MM.1S (cell line): ENCODE data around the gene AEBP1.

Experiments used
- DNase-seq: peaks from one replicate; pipeline ENCODE4 v3.0.0-alpha.2; 2015
- H2AFZ ChIP-seq: fragments of 300-600 bp; sonication (generic); 2 replicates; pipeline ENCODE4 v1.6.0; 2016; ENCODE audit warnings: antibody characterized with exemption, low read length
- H3F3A ChIP-seq: fragments of 300-600 bp; sonication (generic); 2 replicates; pipeline ENCODE4 v1.6.1; 2016; ENCODE audit warnings: mild to moderate bottlenecking, antibody characterized with exemption, low read length, moderate library complexity, mixed read lengths; ENCODE audit not compliant: insufficient read depth
- H3K27ac ChIP-seq: fragments of 300-600 bp; sonication (generic); 2 replicates; pipeline ENCODE4 v1.5.1; 2016; ENCODE audit warnings: mild to moderate bottlenecking, low read length
- H3K27me3 ChIP-seq: fragments of 300-600 bp; sonication (generic); replicated peaks from 2 replicates; pipeline ENCODE4 v1.6.0; 2016; ENCODE audit warnings: low read length; ENCODE audit not compliant: insufficient read depth
- H3K36me3 ChIP-seq: fragments of 300-600 bp; sonication (generic); replicated peaks from 2 replicates; pipeline ENCODE4 v1.6.1; 2016; ENCODE audit warnings: mild to moderate bottlenecking, low read length, mixed read lengths; ENCODE audit not compliant: insufficient read depth
- H3K4me1 ChIP-seq: fragments of 300-600 bp; sonication (generic); 2 replicates; pipeline ENCODE4 v1.6.1; 2016; ENCODE audit warnings: low read length, mixed read lengths
- H3K4me2 ChIP-seq: fragments of 300-600 bp; sonication (generic); 2 replicates; pipeline ENCODE4 v1.6.0; 2016; ENCODE audit warnings: low read depth, low read length
- H3K4me3 ChIP-seq: fragments of 300-600 bp; sonication (generic); 2 replicates; pipeline ENCODE4 v1.5.1; 2016; ENCODE audit warnings: low read length, mixed read lengths
- H3K79me2 ChIP-seq: fragments of 300-600 bp; sonication (generic); 2 replicates; pipeline ENCODE4 v1.6.1; 2016; ENCODE audit warnings: mixed run types, low read length, mixed read lengths
- H3K9ac ChIP-seq: fragments of 300-600 bp; sonication (generic); 2 replicates; pipeline ENCODE4 v1.6.1; 2016; ENCODE audit warnings: low read length, mixed read lengths
- H3K9me2 ChIP-seq: fragments of 300-600 bp; sonication (generic); replicated peaks from 2 replicates; pipeline ENCODE4 v1.6.1; 2016; ENCODE audit warnings: mild to moderate bottlenecking, low read length, mixed read lengths; ENCODE audit not compliant: insufficient read depth
- H3K9me3 ChIP-seq: fragments of 300-600 bp; sonication (generic); replicated peaks from 2 replicates; pipeline ENCODE4 v1.6.1; 2016; ENCODE audit warnings: mild to moderate bottlenecking, low read length, mixed read lengths; ENCODE audit not compliant: insufficient read depth
- H4K20me1 ChIP-seq: fragments of 300-600 bp; sonication (generic); 2 replicates; pipeline ENCODE4 v1.6.1; 2016; ENCODE audit warnings: mild to moderate bottlenecking, low read length, moderate library complexity, mixed read lengths; ENCODE audit not compliant: insufficient read depth
- EZH2 ChIP-seq: fragments of 300-600 bp; sonication (generic); optimal IDR thresholded peaks from 2 replicates; pipeline ENCODE3; 2017; ENCODE audit warnings: low read depth, mild to moderate bottlenecking, antibody characterized with exemption, low read length, mixed read lengths
- EZH2phosphoT487 ChIP-seq: fragments of 300-600 bp; sonication (generic); IDR thresholded peaks from 2 replicates; pipeline ENCODE4 v1.6.1; 2018; ENCODE audit warnings: antibody characterized with exemption, low read length
- TF ChIP-seq, protein P1 (sequence below): fragments of 300-600 bp; sonication (generic); IDR thresholded peaks from 2 replicates; pipeline ENCODE4 v1.5.1; 2016; ENCODE audit warnings: antibody characterized with exemption, low read length, mixed read lengths

The AEBP1 gene

DNA sequence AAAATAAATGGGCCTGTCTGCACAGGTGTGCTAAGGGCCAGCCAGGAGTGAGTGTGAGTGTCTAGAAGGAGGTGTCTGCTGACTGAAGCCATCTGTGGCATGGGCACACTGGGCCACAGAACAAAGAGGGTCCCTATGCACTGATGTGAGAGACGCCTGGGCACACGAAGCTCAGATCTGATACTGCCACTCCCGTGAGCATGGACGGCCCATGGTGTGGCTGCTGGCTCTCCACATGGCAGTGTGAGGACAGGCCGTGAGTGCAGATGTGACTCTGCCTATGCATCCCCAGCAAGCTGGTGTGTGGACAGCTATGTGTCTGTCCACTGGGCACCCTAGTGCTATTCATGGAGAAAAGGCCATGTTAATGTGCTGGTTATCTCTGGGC lies 49.8 kb downstream of the AEBP1 start:
- H3K27ac ChIP-seq, result no peak overlapping the region
- H3K4me2 ChIP-seq, result no peak overlapping the region
- H3K9me3 ChIP-seq, result no peaks in the 10 kb centered on the region
- H2AFZ ChIP-seq, result no peak overlapping the region
- no peaks in the 10 kb centered on the region for H4K20me1 ChIP-seq
- H3F3A ChIP-seq, result no peaks in the 10 kb centered on the region
- H3K27me3 ChIP-seq, result no peaks in the 10 kb centered on the region
- no peaks in the 10 kb centered on the region for H3K4me1 ChIP-seq
- no peak overlapping the region for H3K9ac ChIP-seq
- H3K4me3 ChIP-seq, result no peak overlapping the region
- no peaks in the 10 kb centered on the region for H3K36me3 ChIP-seq
- DNase-seq, result no peak
- no peaks in the 10 kb centered on the region for H3K9me2 ChIP-seq
- no peak for TF ChIP-seq EZH2phosphoT487
- TF ChIP-seq, protein P1, sequence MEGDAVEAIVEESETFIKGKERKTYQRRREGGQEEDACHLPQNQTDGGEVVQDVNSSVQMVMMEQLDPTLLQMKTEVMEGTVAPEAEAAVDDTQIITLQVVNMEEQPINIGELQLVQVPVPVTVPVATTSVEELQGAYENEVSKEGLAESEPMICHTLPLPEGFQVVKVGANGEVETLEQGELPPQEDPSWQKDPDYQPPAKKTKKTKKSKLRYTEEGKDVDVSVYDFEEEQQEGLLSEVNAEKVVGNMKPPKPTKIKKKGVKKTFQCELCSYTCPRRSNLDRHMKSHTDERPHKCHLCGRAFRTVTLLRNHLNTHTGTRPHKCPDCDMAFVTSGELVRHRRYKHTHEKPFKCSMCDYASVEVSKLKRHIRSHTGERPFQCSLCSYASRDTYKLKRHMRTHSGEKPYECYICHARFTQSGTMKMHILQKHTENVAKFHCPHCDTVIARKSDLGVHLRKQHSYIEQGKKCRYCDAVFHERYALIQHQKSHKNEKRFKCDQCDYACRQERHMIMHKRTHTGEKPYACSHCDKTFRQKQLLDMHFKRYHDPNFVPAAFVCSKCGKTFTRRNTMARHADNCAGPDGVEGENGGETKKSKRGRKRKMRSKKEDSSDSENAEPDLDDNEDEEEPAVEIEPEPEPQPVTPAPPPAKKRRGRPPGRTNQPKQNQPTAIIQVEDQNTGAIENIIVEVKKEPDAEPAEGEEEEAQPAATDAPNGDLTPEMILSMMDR, result no peak
- no peak for TF ChIP-seq EZH2
- no peaks in the 10 kb centered on the region for H3K79me2 ChIP-seq

DNA sequence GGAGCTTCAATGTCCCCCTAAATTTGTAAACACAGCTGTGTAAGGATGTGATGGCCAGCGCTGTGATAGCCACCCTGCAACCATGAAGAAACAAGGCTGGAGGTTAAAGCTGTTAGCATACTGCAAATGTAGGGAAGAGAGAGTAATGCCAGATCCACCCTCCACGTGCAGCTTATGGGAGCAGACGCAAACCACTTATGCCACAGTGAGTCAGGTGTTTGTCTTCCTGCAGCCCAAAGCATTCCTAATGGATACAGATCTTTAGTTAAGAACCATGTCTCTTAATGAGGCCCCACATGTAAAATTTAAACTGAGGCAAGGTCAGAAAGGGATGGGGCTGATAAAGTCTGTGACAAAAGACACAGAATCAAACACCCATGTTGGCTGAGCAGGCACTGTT lies 50.6 kb downstream of the AEBP1 start:
- Histone ChIP-seq H3K36me3 (no peaks in the 10 kb centered on the region), H3K4me3 (no peak overlapping the region), H2AFZ (no peak overlapping the region), H3K4me1 (no peaks in the 10 kb centered on the region), H3K79me2 (no peaks in the 10 kb centered on the region), H3K27ac (no peak overlapping the region), H3K9ac (no peak overlapping the region), H4K20me1 (no peaks in the 10 kb centered on the region), H3K9me3 (no peaks in the 10 kb centered on the region), H3F3A (no peaks in the 10 kb centered on the region), H3K9me2 (no peaks in the 10 kb centered on the region), H3K4me2 (no peak overlapping the region), H3K27me3 (no peaks in the 10 kb centered on the region)
- TF ChIP-seq, protein P1, result no peak
- TF ChIP-seq EZH2phosphoT487, result no peak
- no peak for TF ChIP-seq EZH2
- DNase-seq, result no peak

DNA sequence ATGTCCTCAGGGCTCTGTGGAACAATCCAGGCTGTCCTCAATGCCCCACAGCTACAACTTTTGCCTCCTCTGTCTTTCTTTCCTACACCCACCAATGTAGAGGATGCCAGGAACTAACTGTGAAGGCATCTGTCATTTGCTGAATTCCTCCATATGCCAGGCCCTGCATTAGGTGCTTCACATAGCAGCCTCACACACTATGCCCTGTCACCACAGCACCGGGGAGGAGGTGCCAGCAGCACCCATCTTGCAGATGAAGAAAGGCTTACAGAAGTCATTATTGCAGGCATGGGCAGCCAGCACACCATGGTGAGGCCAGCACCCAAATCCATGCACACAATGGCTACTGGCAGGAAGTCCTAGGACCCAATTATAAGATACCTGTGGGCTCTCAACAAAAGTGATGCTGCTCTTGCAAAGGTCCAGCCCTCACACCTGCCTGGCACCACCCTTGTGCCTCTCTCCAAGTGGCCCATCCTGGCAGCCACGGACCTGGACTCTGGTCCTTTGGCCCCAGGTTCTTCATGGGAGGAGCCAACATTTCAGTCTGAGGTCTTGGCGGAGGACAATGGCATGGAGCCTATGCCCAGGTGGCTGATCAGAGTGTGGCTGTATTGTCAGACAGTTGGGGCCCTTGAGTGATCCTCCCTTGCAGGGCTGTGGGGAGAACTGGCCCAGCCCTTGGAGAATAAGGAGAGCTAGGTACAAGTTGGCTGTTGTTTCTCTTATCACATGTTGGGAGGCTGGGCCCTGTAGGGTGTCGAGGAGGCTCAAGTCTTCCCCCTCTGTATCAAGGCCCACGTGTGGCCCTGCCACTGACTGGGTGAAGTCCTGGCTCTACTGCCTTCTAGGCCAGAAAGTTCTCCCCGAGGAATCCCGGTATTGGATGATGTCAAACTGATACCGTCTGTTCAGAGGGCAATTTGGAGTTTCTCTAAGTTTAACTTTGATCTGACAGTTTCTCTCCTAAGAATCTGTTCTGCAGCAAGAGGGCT lies 51.3 kb downstream of the AEBP1 start:
- H3K4me2 ChIP-seq, result no peak overlapping the region
- H3K9me2 ChIP-seq, result no peaks in the 10 kb centered on the region
- H3K27ac ChIP-seq, result no peak overlapping the region
- DNase-seq, result no peak
- no peaks in the 10 kb centered on the region for H3F3A ChIP-seq
- H3K27me3 ChIP-seq, result no peaks in the 10 kb centered on the region
- H4K20me1 ChIP-seq, result no peaks in the 10 kb centered on the region
- H3K4me1 ChIP-seq, result no peaks in the 10 kb centered on the region
- H3K36me3 ChIP-seq, result no peaks in the 10 kb centered on the region
- no peak for TF ChIP-seq EZH2phosphoT487
- TF ChIP-seq, protein P1, result no peak
- no peak for TF ChIP-seq EZH2
- H3K9me3 ChIP-seq, result no peaks in the 10 kb centered on the region
- H3K4me3 ChIP-seq, result no peak overlapping the region
- H3K9ac ChIP-seq, result no peak overlapping the region
- no peaks in the 10 kb centered on the region for H3K79me2 ChIP-seq
- H2AFZ ChIP-seq, result no peak overlapping the region
